Measurements from ENCODE around the gene PARD3.
A peak's percentile ranks its signal among the peaks of the same experiment; 100 is the strongest.
"Not testable (repeated sequence)": the region's sequence is repeated elsewhere in the genome, so short reads cannot be mapped to it uniquely, and the experiment has no call there.

Gene PARD3

DNA sequence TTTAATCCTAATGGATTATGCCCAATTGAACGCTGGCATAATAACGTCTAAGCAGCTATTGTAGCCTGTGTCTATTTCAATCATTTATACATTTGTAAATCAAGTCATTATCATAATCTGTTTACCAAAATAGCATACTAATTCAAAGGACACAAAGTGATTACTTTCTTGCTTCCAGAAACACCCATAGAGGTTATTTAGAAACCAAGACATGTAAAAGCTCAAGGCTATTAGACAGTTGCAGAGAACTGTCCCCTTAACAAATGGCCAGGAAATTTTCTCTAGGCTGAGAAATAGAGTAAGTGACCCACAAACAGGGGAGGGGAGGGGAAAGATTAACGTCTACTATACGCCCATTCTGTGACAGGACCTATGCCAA is 455.7 kb downstream of the PARD3 start:
- no peak for DNase-seq

GRCh38 chr10:34358729-34359434 is 456.2 kb downstream of the PARD3 start:
- DNase-seq, result no peak

DNA sequence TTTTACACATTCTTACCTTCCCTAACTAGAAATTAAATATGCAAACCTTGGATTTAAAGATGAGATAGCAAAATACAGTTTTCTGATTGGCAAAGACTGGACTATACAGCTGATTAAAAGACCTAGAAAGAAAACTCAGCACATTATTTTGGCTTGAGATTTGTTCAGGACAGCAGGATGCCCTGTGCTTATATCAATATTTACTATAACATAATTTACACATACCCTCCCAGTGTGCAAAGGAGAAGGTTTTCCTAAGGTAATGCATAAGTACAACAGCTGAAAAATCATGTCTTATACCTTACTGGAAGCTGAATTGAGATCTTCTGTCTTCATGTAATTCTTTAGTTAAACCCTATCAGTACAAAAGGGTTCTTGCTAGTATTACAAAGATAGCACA is 458.6 kb downstream of the PARD3 start:
- DNase-seq, result no peak

DNA sequence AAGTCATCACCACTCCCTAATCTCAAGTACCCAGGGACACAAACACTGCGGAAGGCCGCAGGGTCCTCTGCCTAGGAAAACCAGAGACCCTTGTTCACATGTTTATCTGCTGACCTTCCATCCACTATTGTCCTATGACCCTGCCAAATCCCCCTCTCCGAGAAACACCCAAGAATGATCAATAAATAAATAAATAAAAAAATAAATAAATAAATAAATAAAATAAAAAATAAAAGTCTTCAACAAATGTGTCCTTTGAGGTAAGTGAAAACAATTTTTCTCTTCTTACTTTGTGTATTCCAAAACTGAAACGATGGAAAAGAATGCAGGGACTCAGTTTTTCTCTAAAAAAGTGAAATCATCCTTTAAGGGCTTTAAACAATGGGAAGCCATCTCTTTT is 461.6 kb downstream of the PARD3 start:
- DNase-seq, result not testable (repeated sequence)

DNA sequence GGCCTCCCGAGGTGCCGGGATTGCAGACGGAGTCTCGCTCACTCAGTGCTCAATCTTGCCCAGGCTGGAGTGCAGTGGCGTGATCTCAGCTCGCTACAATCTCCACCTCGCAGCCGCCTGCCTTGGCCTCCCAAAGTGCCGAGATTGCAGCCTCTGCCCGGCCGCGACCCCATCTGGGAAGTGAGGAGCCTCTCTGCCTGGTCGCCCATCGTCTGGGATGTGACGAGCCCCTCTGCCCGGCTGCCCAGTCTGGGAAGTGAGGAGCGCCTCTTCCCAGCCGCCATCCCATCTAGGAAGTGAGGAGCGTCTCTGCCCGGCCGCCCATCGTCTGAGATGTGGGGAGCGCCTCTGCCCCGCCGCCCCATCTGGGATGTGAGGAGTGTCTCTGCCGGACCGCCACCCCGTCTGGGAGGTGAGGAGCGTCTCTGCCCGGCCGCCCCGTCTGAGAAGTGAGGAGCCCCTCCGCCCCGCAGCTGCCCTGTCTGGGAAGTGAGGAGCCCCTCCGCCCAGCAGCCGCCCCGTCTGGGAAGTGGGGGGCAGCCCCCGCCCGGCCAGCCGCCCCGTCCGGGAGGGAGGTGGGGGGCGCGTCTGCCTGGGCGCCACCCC is 462.4 kb downstream of the PARD3 start:
- DNase-seq, result not testable (repeated sequence)

- no peak for DNase-seq
Observed at GRCh38 chr10:34351161-34351560, 463.9 kb downstream of the PARD3 start.

GRCh38 chr10:34348917-34349485 is 466.1 kb downstream of the PARD3 start:
- no peak for DNase-seq

- no peak for DNase-seq
Observed at GRCh38 chr10:34348021-34348420, 467.1 kb downstream of the PARD3 start.

GRCh38 chr10:34347131-34347530 is 468.0 kb downstream of the PARD3 start:
- DNase-seq, result no peak

GRCh38 chr10:34346516-34347100 is 468.5 kb downstream of the PARD3 start:
- DNase-seq, result no peak

GRCh38 chr10:34345383-34345782 is 469.7 kb downstream of the PARD3 start:
- no peak for DNase-seq

GRCh38 chr10:34343764-34344163 is 471.3 kb downstream of the PARD3 start:
- DNase-seq, result no peak

DNA sequence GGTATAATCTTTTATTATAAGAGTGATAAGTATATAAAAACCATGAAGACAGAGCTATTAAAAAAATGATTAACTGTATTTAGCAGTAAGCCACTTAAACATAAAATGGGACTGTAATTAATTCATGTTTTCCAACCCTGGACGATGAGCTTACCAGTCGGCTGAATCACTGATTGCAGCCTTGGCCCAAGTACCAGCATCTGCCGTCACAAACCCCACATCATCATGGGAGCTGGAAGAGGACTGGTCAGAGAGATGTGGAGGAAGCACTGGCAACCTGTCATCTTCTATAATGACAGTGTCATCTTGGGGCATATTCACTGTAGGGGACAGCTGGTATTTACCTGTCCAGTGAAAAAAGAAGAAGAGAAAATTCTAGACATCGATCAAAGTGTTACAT is 473.6 kb downstream of the PARD3 start:
- peak in 1 of 56 donors; percentile 11 for DNase-seq

- DNase-seq, result no peak
Observed at GRCh38 chr10:34340934-34341333, 474.2 kb downstream of the PARD3 start.

GRCh38 chr10:34339816-34340553 is 475.1 kb downstream of the PARD3 start:
- DNase-seq, result no peak

DNA sequence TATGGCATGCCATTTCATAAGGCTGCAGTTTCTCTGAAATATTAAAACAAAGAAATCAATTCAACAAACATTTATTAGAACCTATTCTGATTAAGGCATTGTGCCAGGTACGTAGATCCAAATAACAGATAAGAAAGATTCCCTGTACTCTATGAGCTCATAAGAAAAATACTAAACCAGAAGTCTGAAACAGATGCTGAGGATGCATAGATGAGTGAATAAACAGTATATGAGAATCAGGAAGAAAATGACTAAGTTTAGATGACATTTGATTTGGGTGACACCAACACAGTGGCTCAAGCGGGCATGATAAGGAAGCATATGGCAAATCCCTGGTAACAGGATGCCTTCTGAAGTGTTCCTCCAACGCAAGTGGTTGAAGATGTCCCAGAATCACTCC is 477.2 kb downstream of the PARD3 start:
- no peak for DNase-seq

DNA sequence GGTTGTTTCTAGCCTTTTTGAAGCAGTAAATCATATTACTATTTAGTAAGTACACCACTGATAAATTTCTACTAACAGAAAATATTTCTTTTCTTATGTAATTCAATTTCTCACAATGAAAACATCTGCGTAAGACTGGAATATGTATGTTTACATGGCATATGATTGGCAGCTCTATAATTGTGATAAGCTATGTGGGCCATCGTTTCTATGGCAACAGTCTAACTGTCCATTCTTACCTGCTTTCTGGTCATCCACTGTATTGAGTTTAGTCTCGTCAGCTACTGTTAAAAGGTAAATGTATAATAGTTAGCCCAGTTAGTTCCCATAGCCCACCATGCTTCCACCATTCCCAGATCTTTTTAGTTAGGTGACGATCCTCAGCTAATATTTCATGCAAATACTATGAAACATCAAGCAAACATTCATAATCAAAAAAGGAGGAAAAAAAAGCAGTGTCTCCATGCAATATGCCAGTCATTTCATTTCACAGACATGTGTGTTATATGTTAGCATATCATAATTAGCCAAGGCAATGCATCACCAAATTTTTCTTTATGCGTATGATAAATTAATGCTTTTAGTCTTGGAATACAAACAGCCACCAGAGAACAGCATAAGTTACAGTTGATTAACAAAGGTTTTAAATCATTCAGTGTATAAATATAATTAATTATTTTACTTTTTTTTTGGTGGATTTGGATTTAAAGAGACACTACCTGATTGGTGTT is 479.0 kb downstream of the PARD3 start:
- no peak for DNase-seq

DNA sequence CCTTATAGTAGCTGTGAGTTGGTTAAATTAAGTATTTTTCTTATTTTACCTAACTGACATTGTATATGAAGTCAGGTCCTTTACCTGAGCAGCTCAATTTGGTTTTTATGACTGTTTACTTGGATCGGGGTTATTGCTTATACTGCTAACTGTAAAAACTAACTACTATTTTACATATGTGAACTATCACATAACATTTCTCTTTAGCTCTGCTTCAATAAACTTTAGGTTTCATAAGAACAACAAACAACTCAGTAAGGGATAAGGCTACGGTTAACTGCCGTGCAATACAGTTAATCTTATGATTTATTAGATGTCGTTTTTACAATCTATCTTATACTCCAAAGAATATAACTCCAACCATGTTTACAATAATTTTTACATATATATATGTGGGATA is 480.2 kb downstream of the PARD3 start:
- DNase-seq, result no peak

DNA sequence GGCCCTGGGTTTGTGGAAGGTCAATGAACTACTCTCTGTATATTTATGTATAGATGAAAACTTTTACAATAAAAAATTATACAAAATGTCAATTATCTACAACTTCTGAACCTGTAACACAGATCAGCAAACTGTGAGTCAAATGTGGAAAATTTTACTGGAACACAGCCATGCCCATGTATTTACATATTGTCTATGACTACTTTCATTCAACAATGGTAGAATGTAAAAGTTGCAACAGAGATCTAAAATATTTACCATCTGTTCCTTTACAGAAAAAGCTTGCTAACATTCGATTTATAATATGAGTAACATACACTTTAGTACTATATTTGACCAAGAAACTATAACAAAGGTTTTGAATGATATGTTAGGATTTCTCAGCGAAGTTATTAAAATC is 481.6 kb downstream of the PARD3 start:
- DNase-seq, result no peak

GRCh38 chr10:34327184-34327583 is 487.9 kb downstream of the PARD3 start:
- DNase-seq, result no peak

DNA sequence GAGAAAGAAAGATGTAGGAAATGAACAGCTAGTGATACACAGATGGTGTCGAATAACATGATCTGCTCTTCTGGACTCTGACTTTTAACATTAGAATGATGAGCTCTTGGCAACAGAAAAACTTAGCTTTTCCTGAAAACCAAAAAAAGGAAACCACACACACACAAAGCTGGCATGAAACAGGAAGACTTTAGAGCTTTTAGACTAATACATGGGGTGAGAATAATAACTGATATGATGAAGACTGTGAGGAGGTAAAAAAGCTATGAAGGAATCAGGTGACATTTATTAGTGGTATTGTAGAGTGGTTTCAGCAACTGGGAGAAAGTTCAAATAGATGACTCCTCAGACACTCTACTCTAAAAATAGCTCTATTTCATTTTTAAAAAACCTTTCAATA is 491.9 kb downstream of the PARD3 start:
- DNase-seq, result no peak
